Measurements from ENCODE around the gene GPC6. TPM values are rescaled to one million over a fixed set of nuclear protein-coding genes. Genes with fewer than 3 reads are reported as not detected.

The GPC6 gene
- total and polyA plus RNA-seq, 4 donors, result 5.9 to 29.1 (median 18.2) TPM

DNA sequence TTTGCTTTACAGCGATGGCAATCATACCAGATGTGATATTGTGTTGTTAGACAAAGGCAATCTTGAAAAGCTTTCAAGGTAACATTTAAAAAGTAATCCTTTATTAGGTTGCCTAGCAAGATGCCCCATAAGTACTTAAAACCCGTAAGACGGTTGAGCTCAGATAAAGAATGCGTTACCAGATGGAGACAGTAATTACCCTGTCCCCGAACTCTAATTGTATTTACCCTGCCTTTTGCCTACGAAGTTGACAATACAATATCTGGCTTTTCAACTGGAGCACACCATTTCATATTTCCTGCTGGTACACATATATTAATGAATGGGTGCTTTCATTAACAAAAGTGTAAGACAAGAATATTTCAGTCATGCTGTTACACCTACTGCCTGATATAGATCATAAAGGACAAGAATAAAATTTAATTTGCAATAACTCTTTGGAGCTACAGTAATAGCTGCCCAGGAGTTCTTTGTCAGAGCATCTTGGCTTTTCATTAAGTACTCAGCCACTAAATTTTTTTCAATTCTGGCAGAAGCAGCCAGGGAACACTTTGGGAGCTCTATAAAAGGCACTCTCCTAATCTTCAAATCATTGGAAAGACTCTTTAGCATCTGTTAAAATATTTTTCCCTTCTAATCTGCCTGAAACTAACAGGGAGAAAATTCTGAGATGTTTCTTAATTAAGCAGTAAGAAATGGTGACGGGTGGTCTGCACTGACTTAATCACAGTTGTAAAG, 1189.1 kb downstream of the GPC6 start (continued):
- TF ChIP-seq TAF1 (conservative IDR thresholded peaks at IDR 0.05) (no peak), EGR1 (IDR thresholded peaks at IDR 0.05; ENCODE audit: low read depth in 2 of 2) (no peak), SP1 (IDR thresholded peaks at IDR 0.05) (no peak), FOXA1 (IDR thresholded peaks at IDR 0.05) (no peak), JUND (IDR thresholded peaks at IDR 0.05) (no peak), GABPA (IDR thresholded peaks at IDR 0.05 in 1 of 2, conservative IDR thresholded peaks at IDR 0.05 in 1 of 2) (no peak), HNF4G (IDR thresholded peaks at IDR 0.05) (no peak)
- TF ChIP-seq, protein P1, sequence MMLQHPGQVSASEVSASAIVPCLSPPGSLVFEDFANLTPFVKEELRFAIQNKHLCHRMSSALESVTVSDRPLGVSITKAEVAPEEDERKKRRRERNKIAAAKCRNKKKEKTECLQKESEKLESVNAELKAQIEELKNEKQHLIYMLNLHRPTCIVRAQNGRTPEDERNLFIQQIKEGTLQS (IDR thresholded peaks at IDR 0.05), result no peak

DNA sequence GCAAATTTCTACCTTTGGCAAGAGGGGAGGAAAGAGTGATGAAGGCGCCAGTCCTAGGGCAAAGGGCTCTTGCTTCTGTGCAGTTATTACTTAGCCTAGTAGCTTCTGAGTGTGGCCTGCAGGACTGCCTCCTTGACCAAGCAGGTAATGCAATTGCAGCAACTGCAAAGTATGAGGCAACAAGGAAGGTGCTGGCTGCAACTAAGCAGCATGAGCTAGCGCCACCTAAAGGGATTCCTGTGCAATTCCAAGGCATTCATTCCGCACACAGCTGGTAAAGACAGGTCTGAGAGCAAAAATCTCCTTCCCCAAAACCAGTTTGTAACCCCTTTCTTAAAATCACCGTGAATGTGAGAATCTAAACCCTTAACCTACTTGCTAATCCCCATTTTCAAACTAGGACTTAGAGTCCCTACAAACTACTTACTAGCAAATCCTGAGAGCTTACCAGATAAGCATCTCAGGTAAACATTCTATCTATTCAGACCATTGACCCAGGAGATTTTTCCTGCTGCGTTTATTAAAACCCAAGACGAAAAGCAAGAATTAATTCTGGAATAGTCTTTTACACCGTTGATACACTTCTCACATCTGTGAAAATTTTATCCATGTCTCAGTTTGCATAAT, 1190.0 kb downstream of the GPC6 start:
- TF ChIP-seq HNF4A (conservative IDR thresholded peaks at IDR 0.05) (peak; percentile 10 to 24), RAD21 (IDR thresholded peaks at IDR 0.05) (peak; percentile 83 to 89), GABPA (IDR thresholded peaks at IDR 0.05 in 1 of 2, conservative IDR thresholded peaks at IDR 0.05 in 1 of 2) (no peak), EGR1 (IDR thresholded peaks at IDR 0.05; ENCODE audit: low read depth in 2 of 2) (no peak)
- TF ChIP-seq, protein P2, sequence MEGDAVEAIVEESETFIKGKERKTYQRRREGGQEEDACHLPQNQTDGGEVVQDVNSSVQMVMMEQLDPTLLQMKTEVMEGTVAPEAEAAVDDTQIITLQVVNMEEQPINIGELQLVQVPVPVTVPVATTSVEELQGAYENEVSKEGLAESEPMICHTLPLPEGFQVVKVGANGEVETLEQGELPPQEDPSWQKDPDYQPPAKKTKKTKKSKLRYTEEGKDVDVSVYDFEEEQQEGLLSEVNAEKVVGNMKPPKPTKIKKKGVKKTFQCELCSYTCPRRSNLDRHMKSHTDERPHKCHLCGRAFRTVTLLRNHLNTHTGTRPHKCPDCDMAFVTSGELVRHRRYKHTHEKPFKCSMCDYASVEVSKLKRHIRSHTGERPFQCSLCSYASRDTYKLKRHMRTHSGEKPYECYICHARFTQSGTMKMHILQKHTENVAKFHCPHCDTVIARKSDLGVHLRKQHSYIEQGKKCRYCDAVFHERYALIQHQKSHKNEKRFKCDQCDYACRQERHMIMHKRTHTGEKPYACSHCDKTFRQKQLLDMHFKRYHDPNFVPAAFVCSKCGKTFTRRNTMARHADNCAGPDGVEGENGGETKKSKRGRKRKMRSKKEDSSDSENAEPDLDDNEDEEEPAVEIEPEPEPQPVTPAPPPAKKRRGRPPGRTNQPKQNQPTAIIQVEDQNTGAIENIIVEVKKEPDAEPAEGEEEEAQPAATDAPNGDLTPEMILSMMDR (IDR thresholded peaks at IDR 0.05; ENCODE audit: low read depth, low read length, missing input control), result peak; percentile 68
- TF ChIP-seq, protein P3, sequence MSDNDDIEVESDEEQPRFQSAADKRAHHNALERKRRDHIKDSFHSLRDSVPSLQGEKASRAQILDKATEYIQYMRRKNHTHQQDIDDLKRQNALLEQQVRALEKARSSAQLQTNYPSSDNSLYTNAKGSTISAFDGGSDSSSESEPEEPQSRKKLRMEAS (IDR thresholded peaks at IDR 0.05), result no peak
- TF ChIP-seq, protein P1 (IDR thresholded peaks at IDR 0.05), result peak; percentile 65
- no peak for DNase-seq (ENCODE audit: low spot score)
- Histone ChIP-seq H3K4me1 (ENCODE audit: control insufficient read depth in 4 of 4, insufficient read depth in 4 of 4, low read length in 3 of 4) (no peaks in the 10 kb centered on the region), H3K36me3 (ENCODE audit: control insufficient read depth in 4 of 4, insufficient read depth in 3 of 4, low read depth in 1 of 4, low read length in 3 of 4) (no peaks in the 10 kb centered on the region), H3K9me3 (ENCODE audit: control insufficient read depth in 4 of 4, low read length in 3 of 4) (peaks cover 0 to 6% (median under 1%) of the 10 kb centered on the region in 4 donors), H3K27me3 (ENCODE audit: control insufficient read depth in 4 of 4, insufficient read depth in 4 of 4, low read length in 3 of 4) (no peaks in the 10 kb centered on the region), H3K27ac (ENCODE audit: low read depth in 1 of 2, low read length in 2 of 2) (no peak overlapping the region), H3K4me3 (ENCODE audit: low read depth in 1 of 3, low read length in 3 of 3) (no peak overlapping the region), H3K9ac (ENCODE audit: low read depth in 1 of 2, low read length in 2 of 2) (no peak overlapping the region)
- 43% methylated on average over 7 of the region's 7 CpGs for WGBS

DNA sequence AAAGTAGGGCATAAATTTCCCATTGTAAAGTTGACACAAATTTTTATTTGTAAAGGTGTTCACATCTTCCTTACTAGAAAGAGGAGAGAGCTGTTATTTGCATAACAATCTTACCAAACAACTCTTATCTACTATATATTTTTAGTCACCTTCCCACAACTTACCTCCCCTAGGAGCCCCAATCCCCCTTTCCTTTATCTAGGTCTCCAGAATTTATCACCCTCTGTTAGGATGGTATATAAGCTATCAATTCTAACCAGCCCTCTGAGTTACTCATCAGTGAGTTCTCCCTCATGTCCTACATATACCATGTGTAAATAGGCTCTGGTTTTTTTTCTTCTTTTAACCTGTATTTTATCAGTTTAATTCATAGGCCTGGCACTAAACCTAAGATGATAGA, 1190.7 kb downstream of the GPC6 start:
- no peaks in the 10 kb centered on the region for H3K36me3 ChIP-seq (ENCODE audit: control insufficient read depth in 4 of 4, insufficient read depth in 3 of 4, low read depth in 1 of 4, low read length in 3 of 4)
- no peak for TF ChIP-seq EGR1 (IDR thresholded peaks at IDR 0.05; ENCODE audit: low read depth in 2 of 2)
- TF ChIP-seq YY1 (IDR thresholded peaks at IDR 0.05), result no peak
- TF ChIP-seq, protein P2 (IDR thresholded peaks at IDR 0.05; ENCODE audit: low read depth, low read length, missing input control), result no peak
- TF ChIP-seq JUND (IDR thresholded peaks at IDR 0.05), result no peak
- TF ChIP-seq TAF1 (conservative IDR thresholded peaks at IDR 0.05), result no peak
- no peak for TF ChIP-seq FOXA2 (IDR thresholded peaks at IDR 0.05)
- no peak for TF ChIP-seq NR2F2 (IDR thresholded peaks at IDR 0.05)
- TF ChIP-seq, protein P1 (IDR thresholded peaks at IDR 0.05), result no peak
- TF ChIP-seq, protein P3 (IDR thresholded peaks at IDR 0.05), result no peak
- TF ChIP-seq HNF4A (conservative IDR thresholded peaks at IDR 0.05), result no peak
- TF ChIP-seq, protein P4, sequence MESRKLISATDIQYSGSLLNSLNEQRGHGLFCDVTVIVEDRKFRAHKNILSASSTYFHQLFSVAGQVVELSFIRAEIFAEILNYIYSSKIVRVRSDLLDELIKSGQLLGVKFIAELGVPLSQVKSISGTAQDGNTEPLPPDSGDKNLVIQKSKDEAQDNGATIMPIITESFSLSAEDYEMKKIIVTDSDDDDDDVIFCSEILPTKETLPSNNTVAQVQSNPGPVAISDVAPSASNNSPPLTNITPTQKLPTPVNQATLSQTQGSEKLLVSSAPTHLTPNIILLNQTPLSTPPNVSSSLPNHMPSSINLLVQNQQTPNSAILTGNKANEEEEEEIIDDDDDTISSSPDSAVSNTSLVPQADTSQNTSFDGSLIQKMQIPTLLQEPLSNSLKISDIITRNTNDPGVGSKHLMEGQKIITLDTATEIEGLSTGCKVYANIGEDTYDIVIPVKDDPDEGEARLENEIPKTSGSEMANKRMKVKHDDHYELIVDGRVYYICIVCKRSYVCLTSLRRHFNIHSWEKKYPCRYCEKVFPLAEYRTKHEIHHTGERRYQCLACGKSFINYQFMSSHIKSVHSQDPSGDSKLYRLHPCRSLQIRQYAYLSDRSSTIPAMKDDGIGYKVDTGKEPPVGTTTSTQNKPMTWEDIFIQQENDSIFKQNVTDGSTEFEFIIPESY (IDR thresholded peaks at IDR 0.05), result no peak
- no peak for TF ChIP-seq FOXA1 (IDR thresholded peaks at IDR 0.05)
- no peak for TF ChIP-seq GABPA (IDR thresholded peaks at IDR 0.05 in 1 of 2, conservative IDR thresholded peaks at IDR 0.05 in 1 of 2)
- no peak for TF ChIP-seq SP1 (IDR thresholded peaks at IDR 0.05)
- no peak overlapping the region for H3K27ac ChIP-seq (ENCODE audit: low read depth in 1 of 2, low read length in 2 of 2)
- peaks cover 0 to 6% (median under 1%) of the 10 kb centered on the region in 4 donors for H3K9me3 ChIP-seq (ENCODE audit: control insufficient read depth in 4 of 4, low read length in 3 of 4)
- DNase-seq (ENCODE audit: low spot score), result no peak
- H3K27me3 ChIP-seq (ENCODE audit: control insufficient read depth in 4 of 4, insufficient read depth in 4 of 4, low read length in 3 of 4), result no peaks in the 10 kb centered on the region
- no peak overlapping the region for H3K9ac ChIP-seq (ENCODE audit: low read depth in 1 of 2, low read length in 2 of 2)
- H3K4me3 ChIP-seq (ENCODE audit: low read depth in 1 of 3, low read length in 3 of 3), result no peak overlapping the region
- no peaks in the 10 kb centered on the region for H3K4me1 ChIP-seq (ENCODE audit: control insufficient read depth in 4 of 4, insufficient read depth in 4 of 4, low read length in 3 of 4)

Measured in liver (tissue), 9 donors.